ENCODE measurements around the gene HOXB6.

The HOXB6 gene

GRCh38 chr17:48575066-48575582 is 29.7 kb downstream of the HOXB6 start (continued):
- no peak for TF ChIP-seq ZNF621 (tag by site-specific recombination; IDR thresholded peaks at IDR 0.05)
- no peak for TF ChIP-seq SCRT1 (tag by site-specific recombination; IDR thresholded peaks at IDR 0.05; ENCODE audit: borderline replicate concordance)
- TF ChIP-seq ZSCAN4 (tag by site-specific recombination; IDR thresholded peaks at IDR 0.05) = no peak
- TF ChIP-seq SP2 (tag by site-specific recombination; IDR thresholded peaks at IDR 0.05) = no peak
- TF ChIP-seq ZNF146 (tag by site-specific recombination; IDR thresholded peaks at IDR 0.05) = peak; percentile 37
- no peak; the same call in 1 of the 2 replicates for TF ChIP-seq MZF1 (tag by site-specific recombination; IDR thresholded peaks at IDR 0.05; ENCODE audit: borderline replicate concordance)
- TF ChIP-seq GLIS2 (tag by site-specific recombination; IDR thresholded peaks at IDR 0.05) = no peak
- no peak for TF ChIP-seq PRDM1 (tag by site-specific recombination; IDR thresholded peaks at IDR 0.05)
- TF ChIP-seq ZNF449 (tag by site-specific recombination; IDR thresholded peaks at IDR 0.05) = peak; percentile 72; the same call in 1 of the 2 replicates
- no peak for TF ChIP-seq ZNF114 (tag by site-specific recombination; IDR thresholded peaks at IDR 0.05)
- no peak for TF ChIP-seq ZNF521 (tag by site-specific recombination; IDR thresholded peaks at IDR 0.05)
- 0 out of 2 replicates have a peak, but pooled peaks have one; percentile 33 for TF ChIP-seq ZNF600 (tag by site-specific recombination; IDR thresholded peaks at IDR 0.05)
- TF ChIP-seq ZNF132 (tag by site-specific recombination; IDR thresholded peaks at IDR 0.05; ENCODE audit: borderline replicate concordance) = no peak
- TF ChIP-seq ZNF791 (tag by site-specific recombination; IDR thresholded peaks at IDR 0.05) = no peak
- TF ChIP-seq GLI4 (tag by site-specific recombination; IDR thresholded peaks at IDR 0.05) = no peak
- no peak for TF ChIP-seq ZNF692 (tag by site-specific recombination; IDR thresholded peaks at IDR 0.05)
- 0 out of 2 replicates have a peak, but pooled peaks have one; percentile 61 for TF ChIP-seq ZNF645 (tag by site-specific recombination; IDR thresholded peaks at IDR 0.05)
- no peak for TF ChIP-seq ZNF140 (tag by site-specific recombination; IDR thresholded peaks at IDR 0.05)
- TF ChIP-seq ZBTB26 (tag by site-specific recombination; optimal IDR thresholded peaks at IDR 0.05) = no peak
- TF ChIP-seq ZNF624 (tag by site-specific recombination; IDR thresholded peaks at IDR 0.05) = no peak
- no peak for TF ChIP-seq ZNF658 (tag by site-specific recombination; IDR thresholded peaks at IDR 0.05)
- TF ChIP-seq ZBTB48 (tag by site-specific recombination; IDR thresholded peaks at IDR 0.05) = no peak
- peak; percentile 31; the same call in 1 of the 2 replicates for TF ChIP-seq ZNF398 (tag by site-specific recombination; IDR thresholded peaks at IDR 0.05)
- TF ChIP-seq ZNF37A (tag by site-specific recombination; IDR thresholded peaks at IDR 0.05) = no peak
- TF ChIP-seq OSR2 (tag by site-specific recombination; IDR thresholded peaks at IDR 0.05) = peak; percentile 88
- TF ChIP-seq ZNF362 (tag by site-specific recombination; IDR thresholded peaks at IDR 0.05) = no peak
- no peak for TF ChIP-seq ZNF677 (tag by site-specific recombination; IDR thresholded peaks at IDR 0.05)
- no peak for TF ChIP-seq ZNF221 (tag by site-specific recombination; IDR thresholded peaks at IDR 0.05; ENCODE audit: borderline replicate concordance)
- TF ChIP-seq TRIM28 (IDR thresholded peaks at IDR 0.05; ENCODE audit: borderline replicate concordance, low read length) = no peak; the same call in 1 of the 2 replicates
- peak; percentile 94 for TF ChIP-seq WT1 (tag by site-specific recombination; IDR thresholded peaks at IDR 0.05)
- no peak for TF ChIP-seq ZNF426 (tag by site-specific recombination; IDR thresholded peaks at IDR 0.05)
- peak; percentile 84 for TF ChIP-seq ZNF366 (tag by site-specific recombination; conservative IDR thresholded peaks at IDR 0.05)
